ENCODE measurements around the gene ATP1B2.
"Not testable (repeated sequence)": the region's sequence is repeated elsewhere in the genome, so short reads cannot be mapped to it uniquely, and the experiment has no call there.

Gene ATP1B2

GRCh38 chr17:7650509-7651096 lies at the start of gene ATP1B2:
ATP1B2 (plus strand) TSS chr17:7650926; CDS start chr17:7651519, 593 bp downstream.
- peak; percentile 79 for DNase-seq

DNA sequence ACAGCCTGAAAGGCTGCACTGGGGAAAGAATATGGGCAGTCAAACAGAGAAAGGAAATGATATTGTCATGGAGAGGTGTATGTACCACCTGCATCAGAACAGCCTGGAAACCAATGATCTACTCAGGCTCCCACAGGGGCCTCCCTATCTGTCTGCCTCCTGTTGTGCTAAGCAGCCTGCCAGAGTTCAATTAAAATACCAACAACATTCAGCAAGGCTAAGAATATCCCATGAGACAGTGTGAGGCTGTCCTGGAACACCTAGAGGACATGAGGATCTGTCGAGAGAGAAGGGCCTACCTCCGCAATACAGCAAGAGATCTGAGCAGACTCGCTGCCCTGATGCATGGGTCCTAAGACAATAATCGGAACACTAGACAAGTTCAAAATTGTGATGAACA lies 44.4 kb upstream of the ATP1B2 start:
- no peak for DNase-seq

DNA sequence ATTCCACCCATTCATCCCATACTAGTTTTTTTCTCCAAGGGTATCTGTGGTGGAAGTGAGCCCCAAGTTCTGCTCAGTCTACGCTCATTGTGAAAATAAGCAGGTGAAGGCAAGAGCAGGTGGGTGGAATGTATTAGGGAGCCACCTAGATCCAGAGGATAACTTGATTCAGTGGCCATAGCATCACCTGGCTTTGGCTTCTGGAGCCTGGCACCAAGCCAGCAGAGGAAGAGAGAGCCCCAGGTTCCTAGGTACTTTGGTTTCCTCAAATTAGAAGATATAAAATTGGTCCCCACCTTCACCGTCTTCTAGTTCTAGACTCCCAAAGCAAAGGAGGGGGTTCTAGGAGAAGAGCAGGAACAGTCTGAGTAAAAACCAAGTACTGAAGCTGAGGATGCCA lies 40.1 kb upstream of the ATP1B2 start:
- DNase-seq = no peak

- no peak for DNase-seq
Measured at GRCh38 chr17:7611635-7612293, 39.0 kb upstream of the ATP1B2 start.

DNA sequence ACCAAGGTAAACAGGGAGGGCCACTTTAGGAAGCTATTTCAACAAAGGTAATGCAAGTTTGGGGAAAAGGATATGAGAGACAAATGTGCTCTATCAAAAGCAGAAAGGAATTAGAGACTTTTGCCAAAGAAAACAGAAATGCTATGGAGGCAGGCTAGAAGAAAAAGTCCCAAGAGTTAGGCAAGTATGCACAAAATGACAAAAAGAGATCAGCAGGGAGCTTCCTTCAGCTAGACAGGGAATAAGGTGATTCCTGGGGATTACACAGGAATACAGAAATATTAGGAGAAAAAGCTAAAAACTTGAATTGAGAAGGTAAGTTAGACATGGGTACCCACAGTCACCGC lies 38.5 kb upstream of the ATP1B2 start:
- no peak for DNase-seq

GRCh38 chr17:7613769-7614424 lies 36.8 kb upstream of the ATP1B2 start:
- no peak for DNase-seq

- peak; percentile 100 for DNase-seq
Measured at GRCh38 chr17:7614425-7615264, 36.1 kb upstream of the ATP1B2 start, which contains the start of gene FXR2. FXR2 (minus strand) TSS chr17:7614897; CDS start chr17:7614532, 365 bp downstream.

DNA sequence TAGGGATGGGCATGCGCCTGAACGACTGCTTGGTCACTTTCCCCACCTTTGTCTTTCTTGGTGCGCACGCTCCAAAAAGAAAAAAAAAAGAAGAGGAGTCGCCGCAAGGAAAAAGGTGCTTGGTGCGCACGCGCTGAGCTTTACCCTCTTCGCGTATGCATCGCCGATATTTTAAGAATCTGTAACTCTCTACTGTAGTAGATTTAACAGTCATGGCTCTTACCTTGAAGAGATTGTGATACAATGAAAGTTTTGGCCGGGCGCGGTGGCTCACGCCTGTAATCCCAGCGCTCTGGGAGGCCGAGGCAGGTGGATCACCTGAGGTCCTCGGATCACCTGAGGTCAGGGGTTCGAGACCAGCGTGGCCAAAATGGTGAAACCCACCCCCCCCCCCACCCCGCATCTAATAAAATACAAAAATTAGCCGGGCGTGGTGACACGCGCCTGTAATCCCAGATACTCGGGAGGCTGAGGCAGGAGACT lies 35.4 kb upstream of the ATP1B2 start:
- DNase-seq = no peak

DNA sequence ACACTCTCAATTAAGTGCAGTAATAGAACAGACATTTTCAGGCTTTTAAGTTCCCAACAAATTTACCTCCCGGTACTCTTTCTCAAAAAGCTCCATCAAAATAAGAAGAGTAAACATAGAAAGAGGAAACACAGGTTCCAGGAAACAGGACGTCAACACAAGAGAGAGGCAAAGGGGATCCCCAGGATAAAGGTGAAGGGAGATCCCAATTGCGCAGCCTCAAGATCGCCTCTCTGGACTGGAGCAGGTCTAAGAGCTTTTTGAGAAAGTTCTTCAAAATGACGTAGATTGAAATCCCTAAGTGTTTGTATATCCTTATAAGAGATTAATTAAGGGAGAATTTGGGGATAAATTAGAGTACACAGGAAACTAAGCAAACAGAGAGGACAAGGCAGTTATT lies 32.1 kb upstream of the ATP1B2 start:
- DNase-seq = no peak

DNA sequence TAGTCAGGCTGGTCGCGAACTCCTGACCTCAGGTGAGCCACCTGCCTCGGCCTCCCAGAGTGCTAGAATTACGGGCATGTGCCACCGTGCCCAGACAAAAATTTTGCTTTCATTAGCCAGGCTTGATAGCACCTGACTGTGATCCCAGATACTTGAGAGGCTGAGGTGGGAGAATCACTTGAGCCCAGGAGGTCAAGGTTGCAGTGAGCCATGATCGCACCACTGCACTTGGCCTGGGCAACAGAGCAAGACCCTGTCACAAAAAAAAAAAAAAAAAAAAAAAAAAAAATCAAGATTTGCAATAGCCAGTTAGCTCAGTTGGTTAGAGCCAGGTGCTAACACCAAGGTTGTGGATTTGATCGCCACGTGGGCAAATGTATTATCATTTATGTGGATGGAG lies 29.9 kb upstream of the ATP1B2 start:
- no peak for DNase-seq

DNA sequence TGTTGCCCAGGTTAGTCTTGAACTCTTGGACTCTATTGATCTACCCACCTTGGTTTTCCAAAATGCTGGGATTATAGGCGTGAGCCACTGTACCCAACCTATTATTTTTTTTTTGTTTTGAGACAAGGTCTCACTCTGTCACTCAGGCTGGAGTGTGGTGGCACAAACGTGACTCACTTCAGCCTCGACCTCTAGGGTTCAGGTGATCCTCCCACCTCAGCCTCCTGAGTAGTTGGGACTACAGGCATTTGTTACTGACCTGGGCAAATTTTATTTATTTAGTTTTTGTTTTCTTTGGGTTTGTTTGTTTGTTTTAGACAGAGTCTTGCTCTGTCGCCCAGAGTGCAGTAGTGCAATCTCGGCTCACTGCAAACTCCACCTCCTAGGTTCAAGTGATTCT lies 27.1 kb upstream of the ATP1B2 start:
- no peak for DNase-seq

DNA sequence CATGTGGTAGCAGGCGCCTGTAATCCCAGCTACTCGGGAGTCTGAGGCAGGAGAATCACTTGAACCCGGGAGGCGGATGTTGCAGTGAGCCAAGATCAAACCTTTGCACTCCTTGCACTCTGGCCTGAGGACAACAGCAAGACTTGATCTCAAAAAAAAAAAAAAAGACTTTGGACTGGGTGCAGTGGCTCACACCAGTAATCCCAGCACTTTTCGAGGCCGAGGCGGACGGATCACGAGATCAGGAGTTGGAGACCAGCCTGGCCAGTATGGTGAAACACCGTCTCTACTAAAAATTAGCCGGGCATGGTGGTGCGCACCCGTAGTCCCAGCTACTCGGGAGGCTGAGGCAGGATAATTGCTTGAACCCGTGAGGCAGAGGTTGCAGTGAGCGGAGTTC lies 25.0 kb upstream of the ATP1B2 start:
- DNase-seq = not testable (repeated sequence)

GRCh38 chr17:7626307-7626706 lies 24.4 kb upstream of the ATP1B2 start:
- DNase-seq = no peak

GRCh38 chr17:7626956-7627249 lies 23.8 kb upstream of the ATP1B2 start:
- no peak for DNase-seq

DNA sequence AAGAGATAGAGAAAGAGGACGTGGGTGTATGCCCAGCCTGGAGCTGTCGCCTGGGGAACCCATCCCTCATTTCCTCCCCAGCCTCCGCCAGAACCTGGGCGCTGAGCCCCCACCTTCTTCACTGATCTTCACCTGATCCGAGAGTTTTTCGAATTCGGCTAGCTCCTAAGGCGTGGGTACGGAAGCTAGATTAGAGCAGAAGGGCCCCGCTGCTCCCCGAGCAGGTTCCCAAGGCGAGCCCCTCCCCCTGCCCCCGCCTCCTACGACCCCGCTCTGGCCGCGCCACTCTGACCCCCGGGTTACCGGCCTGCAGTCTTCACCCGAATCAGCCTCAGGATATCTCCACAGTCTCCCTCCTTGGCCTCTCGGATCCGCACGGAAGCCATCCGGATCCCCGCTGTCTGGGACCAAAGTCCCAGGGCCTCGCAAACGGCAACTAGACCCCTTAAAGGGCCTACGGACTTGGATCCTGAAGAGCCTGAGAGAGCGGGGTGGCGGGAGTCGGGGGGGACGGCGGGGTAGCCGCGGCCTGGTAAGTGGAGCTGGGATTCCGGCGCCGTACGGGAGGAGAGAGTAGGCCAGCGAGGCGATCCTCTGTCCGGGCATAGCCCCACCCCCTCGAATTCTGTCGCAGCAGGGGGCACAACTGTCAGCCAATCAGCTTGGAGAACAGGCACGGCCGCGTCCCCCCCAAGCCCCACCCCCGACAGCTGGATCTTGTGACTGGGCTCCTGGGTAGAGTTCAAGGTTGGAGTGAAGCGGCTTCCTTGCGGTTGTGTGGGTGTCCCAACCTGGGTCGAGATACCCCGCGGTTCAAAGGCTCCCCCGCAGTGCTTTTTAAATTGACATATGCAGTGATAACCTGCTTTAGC lies 23.2 kb upstream of the ATP1B2 start, which contains the start of gene SAT2:
SAT2 (minus strand) TSS at position 572 of the 872 bp plus-strand sequence; CDS start at position 386, 186 bp downstream.
- DNase-seq = peak; percentile 92

DNA sequence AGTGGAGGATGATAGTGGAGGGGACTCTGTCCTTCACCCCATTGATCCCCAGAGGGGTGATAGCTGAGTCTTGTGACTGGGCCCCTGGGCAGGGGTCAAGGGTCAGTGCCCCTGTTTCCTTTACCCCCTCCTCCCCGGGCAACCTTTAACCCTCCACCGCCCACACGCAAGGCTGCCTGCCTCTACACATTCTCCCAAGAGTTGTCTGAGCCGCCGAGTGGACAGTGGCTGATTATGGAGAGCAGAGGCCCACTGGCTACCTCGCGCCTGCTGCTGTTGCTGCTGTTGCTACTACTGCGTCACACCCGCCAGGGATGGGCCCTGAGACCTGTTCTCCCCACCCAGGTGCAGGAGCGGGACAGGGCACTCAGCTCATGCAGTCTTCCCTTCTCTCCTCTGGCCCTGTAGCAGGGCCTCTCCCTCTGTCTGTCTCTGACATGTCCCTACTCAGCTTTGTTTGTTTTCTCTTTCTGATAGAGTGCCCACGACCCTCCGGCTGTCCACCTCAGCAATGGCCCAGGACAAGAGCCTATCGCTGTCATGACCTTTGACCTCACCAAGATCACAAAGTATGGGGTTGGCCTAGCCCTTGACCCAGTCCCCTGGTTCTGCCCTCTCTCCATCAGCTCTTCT lies 20.7 kb upstream of the ATP1B2 start, which contains the start of gene SHBG:
SHBG (plus strand) TSS at position 197 of the 633 bp plus-strand sequence; CDS start at position 235, 38 bp downstream.
- DNase-seq = no peak

GRCh38 chr17:7631398-7632380 lies 19.0 kb upstream of the ATP1B2 start:
- DNase-seq = no peak

DNA sequence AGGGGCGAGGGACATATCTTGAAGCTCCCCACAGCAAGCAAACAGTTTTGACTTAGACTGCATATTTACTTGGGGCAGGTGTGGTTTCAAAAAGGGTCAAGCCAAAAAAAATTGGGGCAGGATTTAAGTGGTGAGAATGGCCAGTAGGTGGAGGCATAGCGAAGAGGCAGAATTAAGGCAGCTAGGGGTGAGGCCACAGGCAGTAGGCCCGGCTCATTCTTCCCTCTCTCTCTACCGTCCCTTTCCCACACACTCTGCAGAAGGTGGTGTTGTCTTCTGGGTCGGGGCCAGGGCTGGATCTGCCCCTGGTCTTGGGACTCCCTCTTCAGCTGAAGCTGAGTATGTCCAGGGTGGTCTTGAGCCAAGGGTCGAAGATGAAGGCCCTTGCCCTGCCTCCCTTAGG lies 18.2 kb upstream of the ATP1B2 start:
- DNase-seq = peak; percentile 54

GRCh38 chr17:7633093-7633492 lies 17.6 kb upstream of the ATP1B2 start:
- no peak for DNase-seq

DNA sequence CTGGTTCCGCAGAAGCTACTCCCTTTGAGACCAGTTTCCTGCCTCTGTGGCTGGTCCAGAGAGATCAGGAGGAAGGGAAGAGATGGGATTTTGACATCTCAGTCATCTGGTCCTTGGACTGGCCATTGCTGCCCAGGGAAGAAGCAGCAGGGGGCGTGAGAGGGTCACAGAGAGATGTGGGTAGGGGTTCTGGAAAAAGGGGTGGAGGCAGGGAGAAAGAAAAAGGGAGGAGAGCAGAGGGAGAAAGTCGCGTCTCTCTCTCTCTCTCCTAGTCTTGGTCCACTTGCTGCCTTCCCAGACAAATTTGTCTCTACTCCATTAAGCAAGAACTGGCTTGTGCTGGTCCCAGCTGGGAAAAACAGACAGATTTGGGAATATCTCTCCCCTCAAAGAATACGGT lies 16.3 kb upstream of the ATP1B2 start:
- DNase-seq = no peak

Data from CD4-positive, alpha-beta T cell treated with Interleukin-21 for 1 hour (primary cell).